SK-N-SH (cell line): ENCODE data around the gene EIF1AY. TPM values are rescaled to one million over a fixed set of nuclear protein-coding genes. Genes with fewer than 3 reads are reported as not detected.

Experiments
- CTCF ChIA-PET: fragments of 300-600, 350-600 bp; formaldehyde crosslinking; extraction: SDS; loops from one replicate; lab custom pipeline; 2021; lab: Yijun Ruan, JAX
- POLR2A ChIA-PET: fragments of 350-600 bp; sonication (Branson Sonifier 250); formaldehyde crosslinking; extraction: SDS; loops from one replicate; lab custom pipeline; 2020; ENCODE audit warnings: antibody characterized with exemption, inconsistent platforms; lab: Yijun Ruan, JAX
- DNase-seq: peaks from one replicate; pipeline ENCODE4 v3.0.0; 2012
- H2AFZ ChIP-seq: fragments of 200-600 bp; sonication (generic); 2 replicates; pipeline ENCODE4 v1.8.1; 2016; ENCODE audit warnings: antibody characterized with exemption, mild to moderate bottlenecking, low read depth
- H3F3A ChIP-seq: fragments of 200-600 bp; sonication (generic); replicated peaks from 2 replicates; pipeline ENCODE3; 2016; ENCODE audit warnings: antibody characterized with exemption, mild to moderate bottlenecking; ENCODE audit not compliant: insufficient read depth
- H3K27ac ChIP-seq, 2 experiments: fragments of 200-500 bp in 1 of 2; fragments of 200-600 bp in 1 of 2; sonication (Bioruptor generic) in 1 of 2; sonication (generic), shearing (Covaris generic) in 1 of 2; 2 replicates each; pipeline versions ENCODE4 v1.5.1 to v1.6.1; 2014 to 2016; ENCODE audit warnings: low read depth in 2 of 2, inconsistent platforms in 1 of 2, low read length in 1 of 2, mild to moderate bottlenecking in 1 of 2, mixed read lengths in 1 of 2
- H3K27me3 ChIP-seq: fragments of 200-600 bp; sonication (generic), shearing (Covaris generic); 2 replicates; pipeline ENCODE4 v1.6.1; 2016; ENCODE audit warnings: mixed run types; ENCODE audit not compliant: insufficient read depth
- H3K36me3 ChIP-seq, 2 experiments: fragments of 200-500 bp in 1 of 2; fragments of 200-600 bp in 1 of 2; sonication (Bioruptor generic) in 1 of 2; sonication (generic) in 1 of 2; replicated peaks in 1 of 2; 2 replicates each; pipeline versions ENCODE3 to v1.5.1; 2014 to 2016; ENCODE audit warnings: low read length in 1 of 2, mild to moderate bottlenecking in 1 of 2; ENCODE audit not compliant: insufficient read depth in 2 of 2, control insufficient read depth in 1 of 2
- H3K4me1 ChIP-seq, 2 experiments: fragments of 200-500 bp in 1 of 2; fragments of 200-600 bp in 1 of 2; sonication (Bioruptor generic) in 1 of 2; sonication (generic), shearing (Covaris generic) in 1 of 2; 2 replicates each; pipeline versions ENCODE4 v1.5.1 to v1.6.1; 2014 to 2016; ENCODE audit warnings: low read depth in 1 of 2, low read length in 1 of 2, mixed run types in 1 of 2; ENCODE audit not compliant: insufficient read depth in 2 of 2, control insufficient read depth in 1 of 2
- H3K4me2 ChIP-seq: fragments of 200-600 bp; sonication (generic), shearing (Covaris generic); 2 replicates; pipeline ENCODE4 v1.6.1; 2017; ENCODE audit warnings: mixed run types
- H3K4me3 ChIP-seq, 2 experiments: fragments of 200-500 bp in 1 of 2; fragments of 200-600 bp in 1 of 2; sonication (Bioruptor generic) in 1 of 2; sonication (generic), shearing (Covaris generic) in 1 of 2; 2 replicates each; pipeline versions ENCODE4 v1.5.1 to v1.8.1; 2014 to 2016; ENCODE audit warnings: low read depth in 2 of 2, inconsistent platforms in 1 of 2, low read length in 1 of 2, mild to moderate bottlenecking in 1 of 2, mixed read lengths in 1 of 2, moderate library complexity in 1 of 2
- H3K79me2 ChIP-seq: fragments of 200-600 bp; sonication (generic); 2 replicates; pipeline ENCODE4 v1.8.1; 2017; ENCODE audit warnings: mild to moderate bottlenecking; ENCODE audit not compliant: insufficient read depth
- H3K9ac ChIP-seq: fragments of 200-600 bp; sonication (generic); 2 replicates; pipeline ENCODE4 v1.6.1; 2017; ENCODE audit warnings: mixed run types
- H3K9me2 ChIP-seq: fragments of 200-600 bp; sonication (generic); 2 replicates; pipeline ENCODE4 v1.6.1; 2017; ENCODE audit warnings: mixed run types
- H3K9me3 ChIP-seq: fragments of 200-600 bp; sonication (generic); 2 replicates; pipeline ENCODE4 v1.6.1; 2017; ENCODE audit warnings: mixed run types, mild to moderate bottlenecking, moderate library complexity
- H4K20me1 ChIP-seq: fragments of 200-600 bp; sonication (generic); 2 replicates; pipeline ENCODE4 v1.6.1; 2017; ENCODE audit warnings: mild to moderate bottlenecking, mixed run types; ENCODE audit not compliant: insufficient read depth
- CHD2 ChIP-seq: fragments of 150-350 bp; IDR thresholded peaks from 2 replicates; pipeline ENCODE4 v1.6.1; 2018; ENCODE audit warnings: low read length; ENCODE audit not compliant: partially characterized antibody
- ELF1 ChIP-seq: IDR thresholded peaks from 2 replicates; pipeline ENCODE4 v1.4.0; 2012
- EP300 ChIP-seq, 2 experiments: IDR thresholded peaks; 2 replicates each; pipeline versions ENCODE4 v1.4.0 to v1.6.1; 2012; ENCODE audit warnings: borderline replicate concordance in 1 of 2, low read depth in 1 of 2, low read length in 1 of 2
- EZH2phosphoT487 ChIP-seq: fragments of 200-600 bp; sonication (generic); IDR thresholded peaks from 2 replicates; pipeline ENCODE4 v1.6.1; 2017; ENCODE audit warnings: low read depth, mixed run types, mild to moderate bottlenecking, antibody characterized with exemption, moderate library complexity, borderline replicate concordance
- FOXM1 ChIP-seq: IDR thresholded peaks from 2 replicates; pipeline ENCODE4 v1.4.0; 2012; ENCODE audit warnings: low read depth, mild to moderate bottlenecking
- GABPA ChIP-seq: IDR thresholded peaks from 2 replicates; pipeline ENCODE4 v1.4.0; 2012; ENCODE audit warnings: low read depth, mild to moderate bottlenecking
- GATA2 ChIP-seq: sonication (generic); formaldehyde crosslinking; IDR thresholded peaks from 2 replicates; pipeline ENCODE4 v1.5.0; 2020; ENCODE audit warnings: mild to moderate bottlenecking, missing genetic modification reagents
- JUND ChIP-seq: IDR thresholded peaks from 2 replicates; pipeline ENCODE4 v1.4.0; 2012
- MEF2A ChIP-seq: IDR thresholded peaks from 2 replicates; pipeline ENCODE4 v1.4.0; 2012; ENCODE audit warnings: low read depth, borderline replicate concordance
- MXI1 ChIP-seq: IDR thresholded peaks from 2 replicates; pipeline ENCODE4 v1.6.1; 2012; ENCODE audit warnings: mild to moderate bottlenecking, low read depth, low read length, improper control_type of control experiment
- NFIC ChIP-seq: IDR thresholded peaks from 2 replicates; pipeline ENCODE4 v1.4.0; 2012; ENCODE audit warnings: borderline replicate concordance
- NRF1 ChIP-seq: IDR thresholded peaks from 2 replicates; pipeline ENCODE4 v1.6.1; 2012; ENCODE audit warnings: low read depth, mild to moderate bottlenecking, low read length
- RCOR1 ChIP-seq: fragments of 150-350 bp; IDR thresholded peaks from 2 replicates; pipeline ENCODE4 v1.6.1; 2017; ENCODE audit warnings: antibody characterized with exemption, low read length
- RXRA ChIP-seq: IDR thresholded peaks from 2 replicates; pipeline ENCODE4 v1.4.0; 2012; ENCODE audit warnings: low read depth, mild to moderate bottlenecking, borderline replicate concordance
- SIN3A ChIP-seq: IDR thresholded peaks from 2 replicates; pipeline ENCODE4 v1.6.1; 2012; ENCODE audit warnings: low read depth, mild to moderate bottlenecking, low read length, moderate library complexity, borderline replicate concordance
- SMC3 ChIP-seq: IDR thresholded peaks from 2 replicates; pipeline ENCODE4 v1.6.1; 2012; ENCODE audit warnings: low read depth, low read length, improper control_type of control experiment
- WGBS: methylation state at CpG from one replicate; pipeline ENCODE4 v1.1.6; 2017; ENCODE audit warnings: low lambda C conversion rate; 5-methylcytosine and 5-hydroxymethylcytosine counted together
- polyA plus RNA-seq, 3 experiments: library from polyadenylated mRNA; depleted of rRNA; stranded (reverse); fragments of >200 nt; gene quantifications; 2 replicates each; pipeline ENCODE4 v1.2.3, GENCODE V29; 2012
- TF ChIP-seq, protein P1 (sequence below): fragments of 200-600 bp; sonication (generic); IDR thresholded peaks from 2 replicates; pipeline ENCODE4 v1.6.1; 2017; ENCODE audit warnings: antibody characterized with exemption, mild to moderate bottlenecking, moderate library complexity
- TF ChIP-seq, protein P2 (sequence below): IDR thresholded peaks from 2 replicates; pipeline ENCODE4 v1.4.0; 2012; ENCODE audit warnings: low read depth
- TF ChIP-seq, protein P3 (sequence below): IDR thresholded peaks from 2 replicates; pipeline ENCODE4 v1.4.0; 2012; ENCODE audit warnings: low read depth, borderline replicate concordance
- TF ChIP-seq, protein P4 (sequence below): IDR thresholded peaks from 2 replicates; pipeline ENCODE4; 2012
- TF ChIP-seq, protein P5 (sequence below): fragments of 150-350 bp; IDR thresholded peaks from 2 replicates; pipeline ENCODE4 v1.6.1; 2016; ENCODE audit warnings: mild to moderate bottlenecking, low read depth, low read length

The EIF1AY gene
- polyA plus RNA-seq, 1 of the 3 experiments (the other 2 are of a cell fraction) = not detected

DNA sequence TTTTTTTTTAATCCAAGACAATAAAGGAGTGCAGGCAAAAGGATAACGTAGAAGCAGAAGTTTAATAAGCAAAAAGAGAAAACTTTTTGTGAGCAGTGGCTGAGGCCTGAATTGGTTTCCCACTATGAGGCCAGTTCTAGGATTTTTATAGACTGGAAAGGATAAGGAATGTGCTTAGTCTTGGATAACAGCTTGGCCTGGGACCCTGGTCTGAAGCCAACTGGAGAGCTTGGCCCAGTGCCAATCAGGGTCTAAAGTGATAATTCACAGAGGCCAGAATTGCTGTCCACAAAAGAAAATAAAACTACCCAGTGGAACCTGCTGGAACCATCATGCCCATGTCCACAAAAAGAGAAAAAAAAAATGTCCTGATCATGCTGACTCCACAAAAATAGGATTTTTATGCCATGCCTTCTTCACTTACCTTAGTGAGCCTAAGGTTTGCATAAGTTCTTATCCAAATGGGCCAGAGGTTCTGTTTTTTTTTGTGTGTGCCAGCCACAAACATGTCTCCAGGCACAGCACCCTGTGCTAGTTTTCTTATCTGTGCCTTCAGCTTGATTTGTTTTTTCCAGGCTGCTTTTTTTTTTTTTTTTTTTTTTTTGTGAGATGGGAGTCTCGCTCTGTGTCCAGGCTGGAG is 15.6 kb upstream of the EIF1AY start:
- H3K9me3 ChIP-seq = no peaks in the 10 kb centered on the region
- no peaks in the 10 kb centered on the region for H3F3A ChIP-seq
- no peaks in the 10 kb centered on the region for H3K4me1 ChIP-seq
- no peaks in the 10 kb centered on the region for H3K79me2 ChIP-seq
- H3K27me3 ChIP-seq = no peaks in the 10 kb centered on the region
- TF ChIP-seq SIN3A (no peak), JUND (no peak), ELF1 (no peak), RXRA (no peak), SMC3 (no peak), RCOR1 (no peak), GABPA (no peak), FOXM1 (no peak), NFIC (no peak), CHD2 (no peak), EZH2phosphoT487 (no peak), NRF1 (no peak), MXI1 (no peak), EP300 (IDR thresholded peaks at IDR 0.05; ENCODE audit: borderline replicate concordance in 1 of 2, low read depth in 1 of 2, low read length in 1 of 2) (no peak)
- TF ChIP-seq, protein P1, sequence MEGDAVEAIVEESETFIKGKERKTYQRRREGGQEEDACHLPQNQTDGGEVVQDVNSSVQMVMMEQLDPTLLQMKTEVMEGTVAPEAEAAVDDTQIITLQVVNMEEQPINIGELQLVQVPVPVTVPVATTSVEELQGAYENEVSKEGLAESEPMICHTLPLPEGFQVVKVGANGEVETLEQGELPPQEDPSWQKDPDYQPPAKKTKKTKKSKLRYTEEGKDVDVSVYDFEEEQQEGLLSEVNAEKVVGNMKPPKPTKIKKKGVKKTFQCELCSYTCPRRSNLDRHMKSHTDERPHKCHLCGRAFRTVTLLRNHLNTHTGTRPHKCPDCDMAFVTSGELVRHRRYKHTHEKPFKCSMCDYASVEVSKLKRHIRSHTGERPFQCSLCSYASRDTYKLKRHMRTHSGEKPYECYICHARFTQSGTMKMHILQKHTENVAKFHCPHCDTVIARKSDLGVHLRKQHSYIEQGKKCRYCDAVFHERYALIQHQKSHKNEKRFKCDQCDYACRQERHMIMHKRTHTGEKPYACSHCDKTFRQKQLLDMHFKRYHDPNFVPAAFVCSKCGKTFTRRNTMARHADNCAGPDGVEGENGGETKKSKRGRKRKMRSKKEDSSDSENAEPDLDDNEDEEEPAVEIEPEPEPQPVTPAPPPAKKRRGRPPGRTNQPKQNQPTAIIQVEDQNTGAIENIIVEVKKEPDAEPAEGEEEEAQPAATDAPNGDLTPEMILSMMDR = no peak
- TF ChIP-seq, protein P2, sequence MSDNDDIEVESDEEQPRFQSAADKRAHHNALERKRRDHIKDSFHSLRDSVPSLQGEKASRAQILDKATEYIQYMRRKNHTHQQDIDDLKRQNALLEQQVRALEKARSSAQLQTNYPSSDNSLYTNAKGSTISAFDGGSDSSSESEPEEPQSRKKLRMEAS = no peak
- TF ChIP-seq, protein P3, sequence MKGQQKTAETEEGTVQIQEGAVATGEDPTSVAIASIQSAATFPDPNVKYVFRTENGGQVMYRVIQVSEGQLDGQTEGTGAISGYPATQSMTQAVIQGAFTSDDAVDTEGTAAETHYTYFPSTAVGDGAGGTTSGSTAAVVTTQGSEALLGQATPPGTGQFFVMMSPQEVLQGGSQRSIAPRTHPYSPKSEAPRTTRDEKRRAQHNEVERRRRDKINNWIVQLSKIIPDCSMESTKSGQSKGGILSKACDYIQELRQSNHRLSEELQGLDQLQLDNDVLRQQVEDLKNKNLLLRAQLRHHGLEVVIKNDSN = no peak
- ChIA-PET POLR2A (no interaction called here), CTCF (no interaction called here)
- H3K4me3 ChIP-seq = no peak overlapping the region
- no peaks in the 10 kb centered on the region for H4K20me1 ChIP-seq
- H2AFZ ChIP-seq = no peak overlapping the region
- H3K9me2 ChIP-seq = no peaks in the 10 kb centered on the region
- H3K36me3 ChIP-seq = no peaks in the 10 kb centered on the region
- DNase-seq = no peak
- no CpG with 5 or more reads among the region's 2 CpGs for WGBS
- no peak overlapping the region for H3K27ac ChIP-seq
- H3K4me2 ChIP-seq = no peak overlapping the region
- H3K9ac ChIP-seq = no peak overlapping the region

DNA sequence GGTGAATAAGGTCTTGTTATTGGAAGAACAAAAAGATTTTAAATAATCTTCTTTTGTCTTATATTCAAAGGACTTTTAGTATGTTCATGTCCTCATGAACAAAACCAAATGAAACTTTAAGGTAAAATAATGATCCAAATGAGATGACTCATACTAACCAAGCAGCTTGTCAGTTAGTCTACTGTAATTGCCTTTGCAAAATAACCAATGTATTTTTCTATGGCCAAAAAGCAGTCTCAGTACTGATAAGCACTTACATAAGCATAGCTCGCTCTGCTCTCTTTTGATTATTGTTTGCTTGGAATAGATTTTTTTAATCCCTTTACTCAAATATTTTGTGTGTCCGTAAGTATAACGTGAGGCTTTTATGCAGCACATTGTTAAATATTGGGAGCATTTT is 4.3 kb upstream of the EIF1AY start:
- Histone ChIP-seq H3K9me2 (no peaks in the 10 kb centered on the region), H3F3A (no peaks in the 10 kb centered on the region), H3K4me1 (no peaks in the 10 kb centered on the region), H3K79me2 (no peaks in the 10 kb centered on the region), H3K4me3 (no peak overlapping the region), H3K9me3 (no peaks in the 10 kb centered on the region), H4K20me1 (no peaks in the 10 kb centered on the region), H2AFZ (no peak overlapping the region), H3K36me3 (no peaks in the 10 kb centered on the region), H3K9ac (no peak overlapping the region), H3K27ac (no peak overlapping the region), H3K27me3 (no peaks in the 10 kb centered on the region), H3K4me2 (no peak overlapping the region)
- ChIA-PET CTCF (no interaction called here), POLR2A (no interaction called here)
- DNase-seq = no peak
- no CpG with 5 or more reads among the region's 3 CpGs for WGBS
- TF ChIP-seq ELF1 (no peak), MEF2A (no peak), GATA2 (CRISPR knock-in tag) (no peak)
- TF ChIP-seq, protein P4, sequence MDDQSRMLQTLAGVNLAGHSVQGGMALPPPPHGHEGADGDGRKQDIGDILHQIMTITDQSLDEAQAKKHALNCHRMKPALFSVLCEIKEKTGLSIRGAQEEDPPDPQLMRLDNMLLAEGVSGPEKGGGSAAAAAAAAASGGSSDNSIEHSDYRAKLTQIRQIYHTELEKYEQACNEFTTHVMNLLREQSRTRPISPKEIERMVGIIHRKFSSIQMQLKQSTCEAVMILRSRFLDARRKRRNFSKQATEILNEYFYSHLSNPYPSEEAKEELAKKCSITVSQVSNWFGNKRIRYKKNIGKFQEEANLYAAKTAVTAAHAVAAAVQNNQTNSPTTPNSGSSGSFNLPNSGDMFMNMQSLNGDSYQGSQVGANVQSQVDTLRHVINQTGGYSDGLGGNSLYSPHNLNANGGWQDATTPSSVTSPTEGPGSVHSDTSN = no peak
- TF ChIP-seq, protein P5, sequence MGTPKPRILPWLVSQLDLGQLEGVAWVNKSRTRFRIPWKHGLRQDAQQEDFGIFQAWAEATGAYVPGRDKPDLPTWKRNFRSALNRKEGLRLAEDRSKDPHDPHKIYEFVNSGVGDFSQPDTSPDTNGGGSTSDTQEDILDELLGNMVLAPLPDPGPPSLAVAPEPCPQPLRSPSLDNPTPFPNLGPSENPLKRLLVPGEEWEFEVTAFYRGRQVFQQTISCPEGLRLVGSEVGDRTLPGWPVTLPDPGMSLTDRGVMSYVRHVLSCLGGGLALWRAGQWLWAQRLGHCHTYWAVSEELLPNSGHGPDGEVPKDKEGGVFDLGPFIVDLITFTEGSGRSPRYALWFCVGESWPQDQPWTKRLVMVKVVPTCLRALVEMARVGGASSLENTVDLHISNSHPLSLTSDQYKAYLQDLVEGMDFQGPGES = no peak
